ENCODE results near the gene ABTB2. TPM values are rescaled to one million over a fixed set of nuclear protein-coding genes. Genes with fewer than 3 reads are reported as not detected.
"Not testable (repeated sequence)": the region's sequence is repeated elsewhere in the genome, so short reads cannot be mapped to it uniquely, and the experiment has no call there.

ABTB2 gene
- total and polyA plus RNA-seq, 2 donors: 1.6 to 2.6 TPM

DNA sequence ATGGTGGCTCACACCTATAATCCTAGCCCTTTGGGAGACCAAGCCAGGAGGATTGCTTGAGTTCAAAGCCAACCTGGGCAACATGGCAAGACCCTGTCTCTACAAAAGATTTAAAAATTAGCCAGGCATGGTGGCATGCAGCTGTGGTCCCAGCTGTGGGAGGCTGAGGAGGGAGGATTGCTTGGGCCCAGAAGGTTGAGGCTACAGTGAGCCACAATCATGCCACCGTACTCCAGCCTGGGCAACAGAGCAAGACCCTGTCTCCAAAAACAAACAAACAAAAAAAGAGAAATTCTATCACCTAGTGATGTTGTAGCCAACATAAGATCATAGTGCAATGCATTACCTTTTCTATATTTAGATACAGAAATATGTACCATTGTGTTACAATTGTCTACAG is 138.5 kb downstream of the ABTB2 start:
- H3K4me3 ChIP-seq (ENCODE audit: low read length in 2 of 2): no peak overlapping the region
- no peaks in the 10 kb centered on the region for H3K9me3 ChIP-seq (ENCODE audit: control insufficient read depth in 2 of 2, insufficient read depth in 1 of 2, low read length in 1 of 2)
- 100% methylated on average over 1 of the region's 1 CpG for WGBS
- H3K27me3 ChIP-seq (ENCODE audit: control insufficient read depth in 2 of 2, insufficient read depth in 1 of 2, low read length in 1 of 2): no peaks in the 10 kb centered on the region
- no peak for DNase-seq (ENCODE audit: low read depth in 6 of 9, low spot score in 9 of 9)
- no peaks in the 10 kb centered on the region for H3K36me3 ChIP-seq (ENCODE audit: control insufficient read depth in 2 of 2, insufficient read depth in 2 of 2, low read length in 1 of 2)
- no peak overlapping the region for H3K27ac ChIP-seq (ENCODE audit: low read depth in 1 of 2, low read length in 1 of 2)
- no peaks in the 10 kb centered on the region for H3K4me1 ChIP-seq (ENCODE audit: control insufficient read depth in 2 of 2, insufficient read depth in 2 of 2, low read length in 2 of 2)

DNA sequence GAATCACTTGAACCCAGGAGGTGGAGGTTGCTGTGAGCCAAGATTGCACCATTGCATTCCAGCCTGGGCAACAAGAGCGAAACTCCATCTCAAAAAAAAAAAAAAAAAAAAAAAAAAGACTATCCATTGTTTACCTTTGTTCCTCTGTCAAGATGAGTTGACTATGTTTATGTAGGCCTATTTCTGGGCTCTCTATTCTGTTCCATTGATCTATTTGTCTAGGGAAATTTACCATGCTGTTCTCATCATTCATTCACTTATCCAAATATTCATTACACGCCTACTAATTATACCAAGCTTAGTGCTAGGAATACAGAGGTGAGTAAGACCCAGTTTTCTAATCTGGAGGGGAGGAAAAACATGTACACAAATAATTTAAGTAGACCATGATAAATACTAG is 139.1 kb downstream of the ABTB2 start:
- not testable (repeated sequence) for H3K27me3 ChIP-seq (ENCODE audit: control insufficient read depth in 2 of 2, insufficient read depth in 1 of 2, low read length in 1 of 2); H3K9me3 ChIP-seq (ENCODE audit: control insufficient read depth in 2 of 2, insufficient read depth in 1 of 2, low read length in 1 of 2); H3K36me3 ChIP-seq (ENCODE audit: control insufficient read depth in 2 of 2, insufficient read depth in 2 of 2, low read length in 1 of 2); DNase-seq (ENCODE audit: low read depth in 6 of 9, low spot score in 9 of 9); H3K4me1 ChIP-seq (ENCODE audit: control insufficient read depth in 2 of 2, insufficient read depth in 2 of 2, low read length in 2 of 2); H3K4me3 ChIP-seq (ENCODE audit: low read length in 2 of 2); H3K27ac ChIP-seq (ENCODE audit: low read depth in 1 of 2, low read length in 1 of 2)
- over 99% methylated on average over 2 of the region's 2 CpGs for WGBS

DNA sequence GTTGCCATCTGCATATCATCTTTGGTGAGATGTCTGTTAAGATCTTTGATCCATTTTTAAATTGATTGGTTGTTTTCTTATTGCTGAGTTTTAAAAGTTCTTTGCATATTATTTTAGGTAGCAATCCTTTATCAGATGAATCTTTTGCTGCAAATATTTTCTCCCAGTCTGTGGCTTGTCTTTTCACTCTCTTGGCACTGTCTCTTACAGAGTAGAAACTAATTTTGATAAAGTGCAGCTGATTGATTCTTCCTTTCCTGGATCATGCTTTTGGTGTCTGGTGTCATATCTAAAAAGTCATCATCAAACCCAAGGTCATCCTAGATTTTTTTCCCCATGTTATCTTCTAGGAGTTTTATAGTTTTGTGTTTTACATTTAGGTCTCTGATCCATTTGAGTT is 139.7 kb downstream of the ABTB2 start:
- Histone ChIP-seq H3K4me1 (ENCODE audit: control insufficient read depth in 2 of 2, insufficient read depth in 2 of 2, low read length in 2 of 2) (no peaks in the 10 kb centered on the region), H3K4me3 (ENCODE audit: low read length in 2 of 2) (no peak overlapping the region), H3K27ac (ENCODE audit: low read depth in 1 of 2, low read length in 1 of 2) (no peak overlapping the region), H3K9me3 (ENCODE audit: control insufficient read depth in 2 of 2, insufficient read depth in 1 of 2, low read length in 1 of 2) (no peaks in the 10 kb centered on the region), H3K27me3 (ENCODE audit: control insufficient read depth in 2 of 2, insufficient read depth in 1 of 2, low read length in 1 of 2) (no peaks in the 10 kb centered on the region), H3K36me3 (ENCODE audit: control insufficient read depth in 2 of 2, insufficient read depth in 2 of 2, low read length in 1 of 2) (no peaks in the 10 kb centered on the region)
- no peak for DNase-seq (ENCODE audit: low read depth in 6 of 9, low spot score in 9 of 9)

DNA sequence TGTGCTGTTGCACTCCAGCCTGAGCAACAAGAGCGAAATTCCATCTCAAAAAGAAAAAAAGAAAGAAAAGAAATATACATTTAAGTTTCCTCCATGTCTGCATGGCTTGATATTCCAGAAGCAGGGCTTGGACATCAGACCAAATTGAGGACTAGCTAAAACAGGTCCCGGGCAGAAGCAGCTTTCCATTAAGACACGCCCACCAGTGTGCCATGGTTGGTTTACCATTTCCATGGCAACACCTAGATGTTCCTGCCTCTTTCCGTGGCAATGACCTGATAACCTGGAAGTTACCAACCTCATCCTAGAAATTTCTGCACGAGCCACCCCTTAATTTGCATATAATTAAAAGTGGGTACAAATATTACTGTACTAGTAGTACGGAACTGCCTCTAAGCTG is 141.1 kb downstream of the ABTB2 start:
- Histone ChIP-seq H3K27me3 (ENCODE audit: control insufficient read depth in 2 of 2, insufficient read depth in 1 of 2, low read length in 1 of 2) (no peaks in the 10 kb centered on the region), H3K9me3 (ENCODE audit: control insufficient read depth in 2 of 2, insufficient read depth in 1 of 2, low read length in 1 of 2) (no peaks in the 10 kb centered on the region), H3K36me3 (ENCODE audit: control insufficient read depth in 2 of 2, insufficient read depth in 2 of 2, low read length in 1 of 2) (no peaks in the 10 kb centered on the region), H3K4me3 (ENCODE audit: low read length in 2 of 2) (no peak overlapping the region), H3K4me1 (ENCODE audit: control insufficient read depth in 2 of 2, insufficient read depth in 2 of 2, low read length in 2 of 2) (no peaks in the 10 kb centered on the region), H3K27ac (ENCODE audit: low read depth in 1 of 2, low read length in 1 of 2) (no peak overlapping the region)
- no peak for DNase-seq (ENCODE audit: low read depth in 6 of 9, low spot score in 9 of 9)
- whole genome bisulfite sequencing: 90% methylated on average over 6 of the region's 6 CpGs

DNA sequence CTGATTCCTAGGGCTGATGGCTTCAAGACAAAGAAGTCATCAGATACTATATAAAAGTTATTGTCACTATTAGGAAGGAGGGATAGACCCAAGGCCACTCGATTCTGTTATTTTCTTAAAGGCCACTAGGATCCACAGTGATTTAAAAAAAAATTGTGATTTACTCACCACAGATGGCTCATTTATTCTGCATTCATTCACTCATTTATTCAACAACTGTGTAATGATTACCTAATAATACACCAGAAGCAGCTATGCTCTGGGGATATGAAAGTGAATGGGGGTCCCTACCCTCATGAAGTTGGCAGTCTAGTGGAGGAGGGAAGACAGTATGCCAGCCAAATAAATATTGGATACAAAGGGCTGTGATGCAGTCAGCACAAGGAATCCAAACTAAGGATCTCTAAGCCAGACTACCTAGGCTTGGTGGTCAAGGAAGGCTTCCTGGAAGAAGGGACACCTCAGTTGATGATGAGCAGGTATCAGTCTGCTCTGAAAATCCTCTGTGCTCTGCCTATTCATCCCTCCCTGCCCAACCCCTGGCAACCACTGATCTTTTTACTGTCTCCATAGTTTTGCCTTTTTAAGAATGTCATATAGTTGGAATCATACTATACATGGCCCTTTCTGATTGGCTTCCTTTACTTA is 141.9 kb downstream of the ABTB2 start:
- WGBS: 98% methylated on average over 1 of the region's 1 CpG
- no peak overlapping the region for H3K27ac ChIP-seq (ENCODE audit: low read depth in 1 of 2, low read length in 1 of 2)
- no peaks in the 10 kb centered on the region for H3K27me3 ChIP-seq (ENCODE audit: control insufficient read depth in 2 of 2, insufficient read depth in 1 of 2, low read length in 1 of 2)
- H3K4me3 ChIP-seq (ENCODE audit: low read length in 2 of 2): no peak overlapping the region
- no peaks in the 10 kb centered on the region for H3K4me1 ChIP-seq (ENCODE audit: control insufficient read depth in 2 of 2, insufficient read depth in 2 of 2, low read length in 2 of 2)
- no peaks in the 10 kb centered on the region for H3K9me3 ChIP-seq (ENCODE audit: control insufficient read depth in 2 of 2, insufficient read depth in 1 of 2, low read length in 1 of 2)
- DNase-seq (ENCODE audit: low read depth in 6 of 9, low spot score in 9 of 9): no peak
- no peaks in the 10 kb centered on the region for H3K36me3 ChIP-seq (ENCODE audit: control insufficient read depth in 2 of 2, insufficient read depth in 2 of 2, low read length in 1 of 2)

DNA sequence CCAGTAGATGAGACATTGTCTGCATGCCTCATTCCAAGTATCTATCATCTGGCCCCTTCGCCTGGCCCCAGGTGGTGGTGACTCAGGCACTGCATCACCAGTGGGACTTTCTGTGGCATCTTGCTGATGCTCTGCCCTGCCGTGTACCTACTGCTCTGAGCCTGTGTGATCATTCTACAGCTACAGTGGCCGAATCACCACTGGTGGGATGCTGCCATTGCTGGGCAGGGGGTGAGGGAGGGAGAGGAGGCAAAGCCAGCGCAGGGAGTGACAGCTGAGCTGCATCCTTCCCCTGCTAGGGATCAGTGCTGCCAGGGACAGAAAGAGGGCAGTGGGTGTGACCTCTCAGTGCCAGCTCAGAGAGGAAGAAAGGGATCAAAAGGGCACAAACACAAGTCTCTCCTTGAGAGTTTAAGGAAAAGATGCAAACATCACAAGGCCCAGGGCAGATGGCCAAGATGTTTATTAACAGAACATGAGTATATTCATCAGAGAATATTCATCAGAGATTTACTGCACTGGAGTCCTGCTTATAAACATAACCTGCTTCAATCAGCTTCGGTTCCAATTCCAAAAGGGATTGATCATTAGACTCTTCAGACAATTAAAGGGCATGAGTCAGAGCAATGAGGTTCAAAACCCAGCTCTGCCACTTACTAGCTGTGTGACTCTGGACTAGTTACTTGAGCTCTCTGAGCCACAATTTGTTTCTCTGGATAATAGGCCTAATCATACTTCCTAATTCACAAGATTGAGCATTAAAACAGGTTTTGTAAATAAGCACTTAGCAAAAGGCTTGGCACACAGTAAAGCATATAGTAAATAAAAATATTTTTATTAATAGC is 142.6 kb downstream of the ABTB2 start:
- Histone ChIP-seq H3K27me3 (ENCODE audit: control insufficient read depth in 2 of 2, insufficient read depth in 1 of 2, low read length in 1 of 2) (no peaks in the 10 kb centered on the region), H3K4me3 (ENCODE audit: low read length in 2 of 2) (no peak overlapping the region), H3K27ac (ENCODE audit: low read depth in 1 of 2, low read length in 1 of 2) (no peak overlapping the region), H3K9me3 (ENCODE audit: control insufficient read depth in 2 of 2, insufficient read depth in 1 of 2, low read length in 1 of 2) (no peaks in the 10 kb centered on the region), H3K36me3 (ENCODE audit: control insufficient read depth in 2 of 2, insufficient read depth in 2 of 2, low read length in 1 of 2) (no peaks in the 10 kb centered on the region), H3K4me1 (ENCODE audit: control insufficient read depth in 2 of 2, insufficient read depth in 2 of 2, low read length in 2 of 2) (no peaks in the 10 kb centered on the region)
- no peak for DNase-seq (ENCODE audit: low read depth in 6 of 9, low spot score in 9 of 9)
- 80% methylated on average over 5 of the region's 5 CpGs for WGBS

DNA sequence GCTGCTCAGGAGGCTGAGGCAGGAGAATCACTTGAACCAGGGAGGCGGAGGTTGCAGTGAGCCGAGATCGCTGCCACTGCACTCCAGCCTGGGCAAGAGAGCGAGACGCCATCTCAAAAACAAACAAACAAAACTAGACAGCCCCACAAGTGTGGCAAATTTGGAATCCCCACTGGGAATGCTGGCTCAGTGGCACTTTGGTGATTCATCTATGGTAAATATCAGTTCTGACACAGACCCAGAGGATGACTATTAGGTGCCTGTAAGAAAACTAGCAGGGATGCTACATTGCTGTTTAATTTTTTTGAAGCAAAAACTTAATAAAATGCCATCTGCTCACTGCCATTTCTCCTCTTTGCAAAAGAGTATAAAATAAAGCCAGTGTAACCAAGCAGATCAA is 144.4 kb downstream of the ABTB2 start:
- Histone ChIP-seq H3K27me3 (ENCODE audit: control insufficient read depth in 2 of 2, insufficient read depth in 1 of 2, low read length in 1 of 2) (no peaks in the 10 kb centered on the region), H3K4me1 (ENCODE audit: control insufficient read depth in 2 of 2, insufficient read depth in 2 of 2, low read length in 2 of 2) (no peaks in the 10 kb centered on the region), H3K9me3 (ENCODE audit: control insufficient read depth in 2 of 2, insufficient read depth in 1 of 2, low read length in 1 of 2) (no peaks in the 10 kb centered on the region), H3K27ac (ENCODE audit: low read depth in 1 of 2, low read length in 1 of 2) (no peak overlapping the region), H3K4me3 (ENCODE audit: low read length in 2 of 2) (no peak overlapping the region), H3K36me3 (ENCODE audit: control insufficient read depth in 2 of 2, insufficient read depth in 2 of 2, low read length in 1 of 2) (no peaks in the 10 kb centered on the region)
- WGBS: 90% methylated on average over 5 of the region's 5 CpGs
- no peak for DNase-seq (ENCODE audit: low read depth in 6 of 9, low spot score in 9 of 9)

DNA sequence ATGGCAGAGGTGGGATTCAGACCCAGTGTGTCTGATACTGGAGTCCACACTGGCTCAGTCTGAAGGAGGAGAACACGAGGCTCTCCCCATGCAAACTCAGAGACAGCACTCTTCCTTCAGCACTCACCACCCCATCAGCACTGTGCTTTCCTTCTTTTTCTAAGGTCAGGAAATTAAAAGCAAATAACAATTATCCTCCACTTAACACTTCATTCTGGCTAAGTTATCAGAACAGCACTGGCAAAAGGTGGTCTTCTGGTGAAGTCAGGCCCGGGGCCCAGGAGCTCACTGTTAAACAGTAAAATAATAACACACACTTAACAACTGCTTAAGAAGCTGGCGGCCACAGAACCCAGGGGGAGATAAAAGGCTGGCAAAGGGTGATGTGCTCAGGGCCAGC is 145.2 kb downstream of the ABTB2 start:
- WGBS: 96% methylated on average over 3 of the region's 3 CpGs
- no peaks in the 10 kb centered on the region for H3K9me3 ChIP-seq (ENCODE audit: control insufficient read depth in 2 of 2, insufficient read depth in 1 of 2, low read length in 1 of 2)
- peaks cover 0 to 5% of the 10 kb centered on the region in 2 donors for H3K4me1 ChIP-seq (ENCODE audit: control insufficient read depth in 2 of 2, insufficient read depth in 2 of 2, low read length in 2 of 2)
- no peaks in the 10 kb centered on the region for H3K36me3 ChIP-seq (ENCODE audit: control insufficient read depth in 2 of 2, insufficient read depth in 2 of 2, low read length in 1 of 2)
- no peak overlapping the region for H3K27ac ChIP-seq (ENCODE audit: low read depth in 1 of 2, low read length in 1 of 2)
- DNase-seq (ENCODE audit: low read depth in 6 of 9, low spot score in 9 of 9): no peak
- H3K27me3 ChIP-seq (ENCODE audit: control insufficient read depth in 2 of 2, insufficient read depth in 1 of 2, low read length in 1 of 2): no peaks in the 10 kb centered on the region
- no peak overlapping the region for H3K4me3 ChIP-seq (ENCODE audit: low read length in 2 of 2)

DNA sequence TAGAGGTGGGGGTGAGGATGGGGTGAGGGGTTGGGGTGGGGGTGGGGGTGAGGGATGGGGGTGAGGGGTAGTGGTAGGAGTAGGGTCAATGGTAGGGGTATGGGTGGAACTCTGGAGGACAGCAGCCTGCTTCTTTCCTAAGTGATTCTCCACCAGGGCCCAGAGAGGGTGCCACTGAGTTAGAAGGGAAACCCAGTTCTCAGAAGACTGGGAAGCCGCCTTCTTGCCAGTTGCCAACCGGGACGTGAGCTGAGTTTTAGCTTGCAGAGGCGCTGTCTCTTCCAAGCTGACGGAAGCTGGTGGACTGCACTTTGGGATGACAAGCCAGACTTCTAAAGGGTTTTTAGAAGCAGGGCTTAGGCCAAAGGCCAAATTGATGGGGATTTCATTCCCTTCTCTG is 148.0 kb downstream of the ABTB2 start:
- no peak overlapping the region for H3K4me3 ChIP-seq (ENCODE audit: low read length in 2 of 2)
- H3K4me1 ChIP-seq (ENCODE audit: control insufficient read depth in 2 of 2, insufficient read depth in 2 of 2, low read length in 2 of 2): peaks cover 5 to 17% of the 10 kb centered on the region in 2 donors
- no peaks in the 10 kb centered on the region for H3K36me3 ChIP-seq (ENCODE audit: control insufficient read depth in 2 of 2, insufficient read depth in 2 of 2, low read length in 1 of 2)
- H3K9me3 ChIP-seq (ENCODE audit: control insufficient read depth in 2 of 2, insufficient read depth in 1 of 2, low read length in 1 of 2): no peaks in the 10 kb centered on the region
- H3K27ac ChIP-seq (ENCODE audit: low read depth in 1 of 2, low read length in 1 of 2): no peak overlapping the region
- no peaks in the 10 kb centered on the region for H3K27me3 ChIP-seq (ENCODE audit: control insufficient read depth in 2 of 2, insufficient read depth in 1 of 2, low read length in 1 of 2)
- WGBS: 78% methylated on average over 5 of the region's 5 CpGs
- DNase-seq (ENCODE audit: low read depth in 6 of 9, low spot score in 9 of 9): no peak
